ENCODE measurements around the gene CFAP74. TPM values are rescaled to one million over a fixed set of nuclear protein-coding genes. Genes with fewer than 3 reads are reported as not detected.

The CFAP74 gene
- total and polyA plus RNA-seq, 8 donors = 0.23 to 4.7 (median 2.8) TPM

GRCh38 chr1:1957533-1957961 lies 46.0 kb downstream of the CFAP74 start:
- Histone ChIP-seq H3K4me3 (no peak overlapping the region), H3K27ac (no peak overlapping the region), H3K4me1 (peaks cover 6 to 7% of the 10 kb centered on the region in 2 donors), H3K9me3 (no peaks in the 10 kb centered on the region), H3K27me3 (peaks cover 0 to 55% of the 10 kb centered on the region in 2 donors), H3K36me3 (no peaks in the 10 kb centered on the region)
- ATAC-seq = no peak
- DNase-seq = peak in 1 of 4 donors; percentile 67
- no peak for TF ChIP-seq CTCF (IDR thresholded peaks at IDR 0.05)
- intact Hi-C loops (cut with DNase I) = no loop called here

GRCh38 chr1:1956586-1957532 lies 46.7 kb downstream of the CFAP74 start:
- Histone ChIP-seq H3K36me3 (no peaks in the 10 kb centered on the region), H3K27me3 (peaks cover 0 to 48% of the 10 kb centered on the region in 2 donors), H3K9me3 (no peaks in the 10 kb centered on the region), H3K4me3 (no peak overlapping the region), H3K27ac (no peak overlapping the region), H3K4me1 (peaks cover 6 to 7% of the 10 kb centered on the region in 2 donors)
- no peak for TF ChIP-seq CTCF (IDR thresholded peaks at IDR 0.05)
- ATAC-seq (no peak), DNase-seq (peak in 1 of 4 donors; percentile 67)
- intact Hi-C loops (cut with DNase I) = no loop called here

- ATAC-seq = no peak
- intact Hi-C loops (cut with DNase I) = no loop called here
- H3K36me3 ChIP-seq = no peaks in the 10 kb centered on the region
- H3K4me1 ChIP-seq = peaks cover 6 to 7% of the 10 kb centered on the region in 2 donors
- no peaks in the 10 kb centered on the region for H3K9me3 ChIP-seq
- peak in 1 of 4 donors; percentile 31 for DNase-seq
- no peak overlapping the region for H3K4me3 ChIP-seq
- no peak overlapping the region for H3K27ac ChIP-seq
- no peak for TF ChIP-seq CTCF (IDR thresholded peaks at IDR 0.05)
- H3K27me3 ChIP-seq = peaks cover 0 to 40% of the 10 kb centered on the region in 2 donors
Observed at GRCh38 chr1:1956101-1956500, 47.5 kb downstream of the CFAP74 start.

GRCh38 chr1:1955621-1956094 lies 47.9 kb downstream of the CFAP74 start:
- Histone ChIP-seq H3K9me3 (peaks cover 0 to 3% of the 10 kb centered on the region in 2 donors), H3K4me1 (peaks cover 6 to 7% of the 10 kb centered on the region in 2 donors), H3K27ac (no peak overlapping the region), H3K4me3 (no peak overlapping the region), H3K27me3 (peaks cover 0 to 36% of the 10 kb centered on the region in 2 donors), H3K36me3 (no peaks in the 10 kb centered on the region)
- DNase-seq = peak in 2 of 4 donors; percentile 41 to 59
- TF ChIP-seq CTCF (IDR thresholded peaks at IDR 0.05) = no peak
- intact Hi-C loops (cut with DNase I) = no loop called here
- no peak for ATAC-seq

- H3K9me3 ChIP-seq = peaks cover 0 to 3% of the 10 kb centered on the region in 2 donors
- intact Hi-C loops (cut with DNase I) = no loop called here
- DNase-seq (peak in 1 of 4 donors; percentile 74), ATAC-seq (no peak)
- H3K4me1 ChIP-seq = peaks cover 3 to 5% of the 10 kb centered on the region in 2 donors
- H3K36me3 ChIP-seq = no peaks in the 10 kb centered on the region
- H3K27me3 ChIP-seq = peaks cover 0 to 29% of the 10 kb centered on the region in 2 donors
- no peak overlapping the region for H3K27ac ChIP-seq
- no peak overlapping the region for H3K4me3 ChIP-seq
- TF ChIP-seq CTCF (IDR thresholded peaks at IDR 0.05) = no peak
Observed at GRCh38 chr1:1954831-1955441, 48.6 kb downstream of the CFAP74 start.
